Measurements from ENCODE around the gene CDH26. TPM values are rescaled to one million over a fixed set of nuclear protein-coding genes. Genes with fewer than 3 reads are reported as not detected.

The CDH26 gene
- polyA plus RNA-seq, 1 donor (not counting 4 experiments of a cell fraction or from before 2014, with no cell fraction given), result 1.1 TPM

- peak overlapping the region; percentile 81 for H3K27ac ChIP-seq (ENCODE audit: control insufficient read depth, insufficient read depth, low read length)
- DNase-seq (ENCODE audit: low read depth, low spot score) (peak; percentile 72), FAIRE-seq (peak; percentile 95)
- no peaks in the 10 kb centered on the region for H3K9me3 ChIP-seq (ENCODE audit: control insufficient read depth, low read depth, low read length)
- peak overlapping the region; percentile 13 for H3K9ac ChIP-seq (ENCODE audit: control insufficient read depth, extremely low read depth, insufficient read depth, low read length)
- TF ChIP-seq, protein P1, sequence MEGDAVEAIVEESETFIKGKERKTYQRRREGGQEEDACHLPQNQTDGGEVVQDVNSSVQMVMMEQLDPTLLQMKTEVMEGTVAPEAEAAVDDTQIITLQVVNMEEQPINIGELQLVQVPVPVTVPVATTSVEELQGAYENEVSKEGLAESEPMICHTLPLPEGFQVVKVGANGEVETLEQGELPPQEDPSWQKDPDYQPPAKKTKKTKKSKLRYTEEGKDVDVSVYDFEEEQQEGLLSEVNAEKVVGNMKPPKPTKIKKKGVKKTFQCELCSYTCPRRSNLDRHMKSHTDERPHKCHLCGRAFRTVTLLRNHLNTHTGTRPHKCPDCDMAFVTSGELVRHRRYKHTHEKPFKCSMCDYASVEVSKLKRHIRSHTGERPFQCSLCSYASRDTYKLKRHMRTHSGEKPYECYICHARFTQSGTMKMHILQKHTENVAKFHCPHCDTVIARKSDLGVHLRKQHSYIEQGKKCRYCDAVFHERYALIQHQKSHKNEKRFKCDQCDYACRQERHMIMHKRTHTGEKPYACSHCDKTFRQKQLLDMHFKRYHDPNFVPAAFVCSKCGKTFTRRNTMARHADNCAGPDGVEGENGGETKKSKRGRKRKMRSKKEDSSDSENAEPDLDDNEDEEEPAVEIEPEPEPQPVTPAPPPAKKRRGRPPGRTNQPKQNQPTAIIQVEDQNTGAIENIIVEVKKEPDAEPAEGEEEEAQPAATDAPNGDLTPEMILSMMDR (optimal IDR thresholded peaks at IDR 0.05 in 1 of 3, IDR thresholded peaks at IDR 0.05 in 1 of 3, conservative IDR thresholded peaks at IDR 0.05 in 1 of 3; ENCODE audit: extremely low read depth in 1 of 3, insufficient read depth in 2 of 3, low read length in 3 of 3), result no peak
- TF ChIP-seq EZH2 (IDR thresholded peaks at IDR 0.05; ENCODE audit: low read length), result no peak
- peak overlapping the region; percentile 62 for H2AFZ ChIP-seq (ENCODE audit: control insufficient read depth, low read length)
- H3K36me3 ChIP-seq (ENCODE audit: control insufficient read depth in 2 of 2, extremely low read depth in 1 of 2, insufficient read depth in 2 of 2, low read length in 2 of 2), result no peaks in the 10 kb centered on the region
- H3K4me2 ChIP-seq (ENCODE audit: control insufficient read depth, extremely low read depth, insufficient read depth, low read depth, low read length), result peak overlapping the region; percentile 71
- H3K27me3 ChIP-seq (ENCODE audit: control insufficient read depth, extremely low read depth, insufficient read depth, low read length), result no peaks in the 10 kb centered on the region
- no peaks in the 10 kb centered on the region for H3K79me2 ChIP-seq (ENCODE audit: control insufficient read depth, insufficient read depth, low read length)
- peaks cover 26% of the 10 kb centered on the region for H3K4me1 ChIP-seq (ENCODE audit: control insufficient read depth, extremely low read depth, insufficient read depth, low read length)
- dilution Hi-C loops (cut with MboI; ENCODE audit: extremely low pct_ligation_motif_present, low sequenced_read_pairs), result no loop called here
- H4K20me1 ChIP-seq (ENCODE audit: control insufficient read depth, extremely low read depth, insufficient read depth, low read length), result no peaks in the 10 kb centered on the region
- H3K9me1 ChIP-seq (ENCODE audit: control insufficient read depth, extremely low read depth, insufficient read depth, low read length), result no peaks in the 10 kb centered on the region
- no peak overlapping the region for H3K4me3 ChIP-seq (ENCODE audit: control insufficient read depth in 2 of 3, extremely low read depth in 1 of 3, insufficient read depth in 2 of 3, low read depth in 1 of 3, low read length in 3 of 3)
These were observed 14.0 kb downstream of the CDH26 start for GRCh38 chr20:59972037-59972801.

- H3K4me2 ChIP-seq (ENCODE audit: control insufficient read depth, extremely low read depth, insufficient read depth, low read depth, low read length), result no peak overlapping the region
- H3K36me3 ChIP-seq (ENCODE audit: control insufficient read depth in 2 of 2, extremely low read depth in 1 of 2, insufficient read depth in 2 of 2, low read length in 2 of 2), result no peaks in the 10 kb centered on the region
These were observed 18.0 kb downstream of the CDH26 start for GRCh38 chr20:59976156-59976782.

More at GRCh38 chr20:59976156-59976782, 18.0 kb downstream of the CDH26 start:
- H2AFZ ChIP-seq (ENCODE audit: control insufficient read depth, low read length), result no peak overlapping the region
- no peak for DNase-seq (ENCODE audit: low read depth, low spot score)
- TF ChIP-seq, protein P1 (optimal IDR thresholded peaks at IDR 0.05 in 1 of 3, IDR thresholded peaks at IDR 0.05 in 1 of 3, conservative IDR thresholded peaks at IDR 0.05 in 1 of 3; ENCODE audit: extremely low read depth in 1 of 3, insufficient read depth in 2 of 3, low read length in 3 of 3), result no peak
- TF ChIP-seq EZH2 (IDR thresholded peaks at IDR 0.05; ENCODE audit: low read length), result no peak
- no peaks in the 10 kb centered on the region for H3K79me2 ChIP-seq (ENCODE audit: control insufficient read depth, insufficient read depth, low read length)
- dilution Hi-C loops (cut with MboI; ENCODE audit: extremely low pct_ligation_motif_present, low sequenced_read_pairs), result no loop called here
- H3K4me1 ChIP-seq (ENCODE audit: control insufficient read depth, extremely low read depth, insufficient read depth, low read length), result peaks cover 20% of the 10 kb centered on the region
- H4K20me1 ChIP-seq (ENCODE audit: control insufficient read depth, extremely low read depth, insufficient read depth, low read length), result no peaks in the 10 kb centered on the region
- H3K4me3 ChIP-seq (ENCODE audit: control insufficient read depth in 2 of 3, extremely low read depth in 1 of 3, insufficient read depth in 2 of 3, low read depth in 1 of 3, low read length in 3 of 3), result no peak overlapping the region
- H3K27me3 ChIP-seq (ENCODE audit: control insufficient read depth, extremely low read depth, insufficient read depth, low read length), result no peaks in the 10 kb centered on the region
- H3K27ac ChIP-seq (ENCODE audit: control insufficient read depth, insufficient read depth, low read length), result no peak overlapping the region
- FAIRE-seq, result no peak
- H3K9ac ChIP-seq (ENCODE audit: control insufficient read depth, extremely low read depth, insufficient read depth, low read length), result no peak overlapping the region
- H3K9me3 ChIP-seq (ENCODE audit: control insufficient read depth, low read depth, low read length), result no peaks in the 10 kb centered on the region
- H3K9me1 ChIP-seq (ENCODE audit: control insufficient read depth, extremely low read depth, insufficient read depth, low read length), result no peaks in the 10 kb centered on the region

Measured in keratinocyte (primary cell).